T47D (cell line): ENCODE data around the gene ST7L.

ENCODE experiments used
- DNase-seq, 2 experiments: peaks; one replicate each; pipeline versions ENCODE4 v3.0.0 to v3.0.0-alpha.2; 2011 to 2012; ENCODE audit warnings: low read depth in 1 of 2, low spot score in 1 of 2
- JUND ChIP-seq: IDR thresholded peaks from 2 replicates; pipeline ENCODE4 v1.6.1; 2012; ENCODE audit warnings: low read depth
- in situ Hi-C: cut with HindIII; loops from 2 replicates; pipeline ENCODE4 v1.10.0; 2016; ENCODE audit warnings: low sequenced_read_pairs, low pct_unique_long_range_greater_than_20kb

The ST7L gene

DNA sequence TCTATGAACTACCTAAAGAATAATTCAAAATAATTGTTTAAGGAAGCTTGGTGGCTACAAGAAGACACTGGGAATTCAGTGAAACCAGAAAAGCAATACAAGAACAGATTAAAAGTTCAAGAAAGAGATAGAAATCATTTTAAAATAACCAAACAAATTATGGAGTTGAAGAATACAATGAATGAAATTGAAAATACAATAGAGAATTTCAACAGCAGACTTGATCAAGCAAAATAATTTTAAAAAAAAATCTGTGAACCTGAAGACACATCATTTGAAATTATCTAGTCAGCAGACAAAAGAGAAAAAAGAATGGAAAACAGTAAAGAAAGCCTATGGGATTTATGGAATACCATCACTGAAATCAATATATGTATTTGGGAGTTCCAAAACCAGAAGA is 141.4 kb downstream of the ST7L start:
- TF ChIP-seq JUND, result no peak
- in situ Hi-C loops, result no loop called here
- DNase-seq, result no peak
